GM21381 (cell line): ENCODE results near the gene OMA1.
A peak's percentile ranks its signal among the peaks of the same experiment; 100 is the strongest.
"Not testable (repeated sequence)": the region's sequence is repeated elsewhere in the genome, so short reads cannot be mapped to it uniquely, and the experiment has no call there.

Source experiments
- ATAC-seq: cut with Tn5 transposase; IDR thresholded peaks from one replicate; pipeline ENCODE4 v1.9.1; 2021; ENCODE audit warnings: mild to moderate bottlenecking, moderate library complexity; ENCODE audit not compliant: unreplicated experiment

The OMA1 gene

GRCh38 chr1:58574816-58575215 lies 28.3 kb upstream of the OMA1 start:
- ATAC-seq, result no peak

GRCh38 chr1:58573705-58574591 lies 27.4 kb upstream of the OMA1 start:
- ATAC-seq, result peak; percentile 96

GRCh38 chr1:58573138-58573537 lies 26.6 kb upstream of the OMA1 start:
- no peak for ATAC-seq

- no peak for ATAC-seq
Measured at GRCh38 chr1:58572690-58573089, 26.2 kb upstream of the OMA1 start.

GRCh38 chr1:58571616-58572015 lies 25.1 kb upstream of the OMA1 start:
- ATAC-seq, result no peak

GRCh38 chr1:58570817-58571216 lies 24.3 kb upstream of the OMA1 start:
- ATAC-seq, result no peak

GRCh38 chr1:58570094-58570493 lies 23.6 kb upstream of the OMA1 start:
- ATAC-seq, result no peak

GRCh38 chr1:58568911-58569310 lies 22.4 kb upstream of the OMA1 start:
- ATAC-seq, result no peak

- no peak for ATAC-seq
Measured at GRCh38 chr1:58568271-58568860, 21.8 kb upstream of the OMA1 start.

- no peak for ATAC-seq
Measured at GRCh38 chr1:58566339-58566738, 19.8 kb upstream of the OMA1 start.

GRCh38 chr1:58563715-58564114 lies 17.2 kb upstream of the OMA1 start:
- not testable (repeated sequence) for ATAC-seq

GRCh38 chr1:58561633-58562032 lies 15.1 kb upstream of the OMA1 start:
- no peak for ATAC-seq

- no peak for ATAC-seq
Measured at GRCh38 chr1:58555393-58555792, 8.9 kb upstream of the OMA1 start.

GRCh38 chr1:58551186-58552140 lies 4.9 kb upstream of the OMA1 start:
- no peak for ATAC-seq

- ATAC-seq, result not testable (repeated sequence)
Measured at GRCh38 chr1:58549291-58549690, 2.8 kb upstream of the OMA1 start.

GRCh38 chr1:58548371-58548770 lies 1.8 kb upstream of the OMA1 start:
- ATAC-seq, result no peak

GRCh38 chr1:58545591-58546519 lies 671 bp downstream of the OMA1 start:
- ATAC-seq, result peak; percentile 68

- ATAC-seq, result no peak
Measured at GRCh38 chr1:58543260-58543659, 3.3 kb downstream of the OMA1 start.

GRCh38 chr1:58539553-58539952 lies 7.0 kb downstream of the OMA1 start:
- no peak for ATAC-seq

GRCh38 chr1:58538821-58539220 lies 7.7 kb downstream of the OMA1 start:
- no peak for ATAC-seq
